IMR-90 (cell line): ENCODE data around the gene FIBIN. TPM values are rescaled to one million over a fixed set of nuclear protein-coding genes. Genes with fewer than 3 reads are reported as not detected.

ENCODE experiments used
- ATAC-seq: fragments of 200-7000 bp; cut with Tn5 transposase; 2 replicates; pipeline ENCODE4 v1.9.1; 2020; ENCODE audit warnings: low read depth, mild to moderate bottlenecking, moderate library complexity
- BruUV-seq: library from RNA; stranded (reverse); fragments of 400-500 nt; replicated peaks from 2 replicates; lab custom pipeline; 2021; lab: Mats Ljungman, UMichigan
- CTCF ChIA-PET: fragments of 300-600 bp; formaldehyde crosslinking; extraction: SDS; loops from one replicate; lab custom pipeline; 2021; ENCODE audit warnings: antibody characterized with exemption; lab: Yijun Ruan, JAX
- POLR2A ChIA-PET: fragments of 300-600 bp; sonication (Branson Sonifier 250); formaldehyde crosslinking; loops from one replicate; lab custom pipeline; 2022; ENCODE audit warnings: antibody characterized with exemption; ENCODE audit not compliant: unreplicated experiment; lab: Charles Lee
- DNase-seq: peaks from one replicate; pipeline ENCODE4 v3.0.0; 2013
- H2AFZ ChIP-seq: replicated peaks from 2 replicates; pipeline ENCODE3; 2013; ENCODE audit warnings: low read length, mild to moderate bottlenecking; ENCODE audit not compliant: poor library complexity
- H2AK5ac ChIP-seq: 2 replicates; pipeline ENCODE4 v1.6.1; 2013; ENCODE audit warnings: low read depth, low read length, inconsistent platforms
- H2AK9ac ChIP-seq: replicated peaks from 2 replicates; pipeline ENCODE3; 2013; ENCODE audit warnings: mild to moderate bottlenecking, low read depth, low read length, moderate library complexity; ENCODE audit not compliant: poor library complexity
- H2BK120ac ChIP-seq: 2 replicates; pipeline ENCODE4 v1.6.1; 2013; ENCODE audit warnings: low read depth, low read length, inconsistent platforms
- H2BK15ac ChIP-seq: 3 replicates; pipeline ENCODE4 v1.6.1; 2013; ENCODE audit warnings: low read depth, low read length, inconsistent platforms
- H2BK20ac ChIP-seq: 2 replicates; pipeline ENCODE4 v1.6.1; 2013; ENCODE audit warnings: low read depth, mild to moderate bottlenecking, inconsistent platforms, low read length, moderate library complexity
- H2BK5ac ChIP-seq: 2 replicates; pipeline ENCODE4 v1.6.1; 2013; ENCODE audit warnings: mild to moderate bottlenecking, low read depth, low read length, inconsistent platforms; ENCODE audit not compliant: poor library complexity, severe bottlenecking
- H3K14ac ChIP-seq: replicated peaks from 2 replicates; pipeline ENCODE4 v1.6.1; 2013; ENCODE audit warnings: low read depth, low read length, inconsistent platforms
- H3K18ac ChIP-seq: 2 replicates; pipeline ENCODE4 v1.6.1; 2013; ENCODE audit warnings: low read depth, low read length, control low read depth
- H3K23ac ChIP-seq: 2 replicates; pipeline ENCODE4 v1.6.1; 2013; ENCODE audit warnings: low read depth, low read length, inconsistent platforms
- H3K27ac ChIP-seq: 2 replicates; pipeline ENCODE4 v1.5.1; 2013; ENCODE audit warnings: mild to moderate bottlenecking, control low read depth, low read length; ENCODE audit not compliant: insufficient read depth
- H3K27me3 ChIP-seq: 2 replicates; pipeline ENCODE4 v1.6.1; 2013; ENCODE audit warnings: low read length; ENCODE audit not compliant: control insufficient read depth, insufficient read depth
- H3K36me3 ChIP-seq: 2 replicates; pipeline ENCODE4 v1.6.1; 2013; ENCODE audit warnings: low read length, mixed read lengths; ENCODE audit not compliant: control insufficient read depth, insufficient read depth
- H3K4ac ChIP-seq: 2 replicates; pipeline ENCODE4 v1.6.1; 2013; ENCODE audit warnings: low read depth, low read length, inconsistent platforms
- H3K4me1 ChIP-seq: 2 replicates; pipeline ENCODE4 v1.6.1; 2013; ENCODE audit warnings: low read length, mixed read lengths; ENCODE audit not compliant: control insufficient read depth, insufficient read depth
- H3K4me2 ChIP-seq: 2 replicates; pipeline ENCODE4 v1.6.1; 2013; ENCODE audit warnings: low read depth, mild to moderate bottlenecking, control low read depth, low read length, moderate library complexity
- H3K4me3 ChIP-seq: 2 replicates; pipeline ENCODE4 v1.5.1; 2013; ENCODE audit warnings: low read depth, mild to moderate bottlenecking, control low read depth, low read length, moderate library complexity; ENCODE audit not compliant: insufficient read depth
- H3K56ac ChIP-seq: 2 replicates; pipeline ENCODE4 v1.6.1; 2013; ENCODE audit warnings: low read length, inconsistent platforms; ENCODE audit not compliant: insufficient read depth; ENCODE audit errors: extremely low read depth
- H3K79me1 ChIP-seq, 2 experiments: 2 replicates each; pipeline ENCODE4 v1.6.1; 2013; ENCODE audit warnings: low read length in 2 of 2, inconsistent platforms in 1 of 2, low read depth in 1 of 2
- H3K9ac ChIP-seq: 2 replicates; pipeline ENCODE4 v1.6.1; 2013; ENCODE audit warnings: low read depth, low read length, control low read depth
- H3K9me1 ChIP-seq: 2 replicates; pipeline ENCODE4 v1.6.1; 2013; ENCODE audit warnings: low read length, inconsistent platforms; ENCODE audit not compliant: insufficient read depth
- H3K9me3 ChIP-seq: 2 replicates; pipeline ENCODE4 v1.6.1; 2013; ENCODE audit warnings: low read length; ENCODE audit not compliant: control insufficient read depth, insufficient read depth
- H4K20me1 ChIP-seq: 2 replicates; pipeline ENCODE4 v1.6.1; 2013; ENCODE audit warnings: low read length, inconsistent platforms; ENCODE audit not compliant: insufficient read depth
- H4K5ac ChIP-seq: 2 replicates; pipeline ENCODE4 v1.6.1; 2013; ENCODE audit warnings: mild to moderate bottlenecking, low read depth, low read length, control low read depth
- H4K8ac ChIP-seq, 2 experiments: 2 replicates each; pipeline ENCODE4 v1.6.1; 2013; ENCODE audit warnings: low read depth in 2 of 2, low read length in 2 of 2, control low read depth in 1 of 2, inconsistent platforms in 1 of 2
- H4K91ac ChIP-seq: 2 replicates; pipeline ENCODE4 v1.6.1; 2013; ENCODE audit warnings: low read depth, low read length, inconsistent platforms; ENCODE audit not compliant: insufficient read depth
- BHLHE40 ChIP-seq: fragments of 150-350 bp; IDR thresholded peaks from 2 replicates; pipeline ENCODE4 v1.6.1; 2016; ENCODE audit warnings: mild to moderate bottlenecking, low read depth, low read length
- CEBPB ChIP-seq: IDR thresholded peaks from 2 replicates; pipeline ENCODE4 v1.6.1; 2012; ENCODE audit warnings: low read depth, low read length, improper control_type of control experiment
- CHD1 ChIP-seq: IDR thresholded peaks from 2 replicates; pipeline ENCODE4 v1.6.1; 2012; ENCODE audit warnings: low read depth, low read length, improper control_type of control experiment
- ELK1 ChIP-seq: fragments of 150-350 bp; IDR thresholded peaks from 2 replicates; pipeline ENCODE4 v1.6.1; 2016; ENCODE audit warnings: low read depth, mild to moderate bottlenecking, low read length, moderate library complexity, borderline replicate concordance
- FOS ChIP-seq: fragments of 150-350 bp; IDR thresholded peaks from 2 replicates; pipeline ENCODE4 v1.6.1; 2016; ENCODE audit warnings: low read depth, low read length
- MAFK ChIP-seq: IDR thresholded peaks from 2 replicates; pipeline ENCODE4 v1.6.1; 2012; ENCODE audit warnings: low read depth, low read length, improper control_type of control experiment
- MAZ ChIP-seq: IDR thresholded peaks from 2 replicates; pipeline ENCODE4 v1.6.1; 2012; ENCODE audit warnings: low read depth, mild to moderate bottlenecking, low read length, improper control_type of control experiment, moderate library complexity, borderline replicate concordance
- MXI1 ChIP-seq: IDR thresholded peaks from 2 replicates; pipeline ENCODE4 v1.6.1; 2012; ENCODE audit warnings: low read depth, mild to moderate bottlenecking, low read length, moderate library complexity, borderline replicate concordance
- NFE2L2 ChIP-seq: fragments of 150-350 bp; IDR thresholded peaks from 2 replicates; pipeline ENCODE4 v1.6.1; 2016; ENCODE audit warnings: low read depth, mild to moderate bottlenecking, low read length
- POLR2A ChIP-seq: IDR thresholded peaks from 2 replicates; pipeline ENCODE4 v1.6.1; 2012; ENCODE audit warnings: mild to moderate bottlenecking, low read depth, low read length
- RAD21 ChIP-seq: IDR thresholded peaks from 2 replicates; pipeline ENCODE4 v1.6.1; 2012; ENCODE audit warnings: low read length, improper control_type of control experiment
- RCOR1 ChIP-seq: IDR thresholded peaks from 2 replicates; pipeline ENCODE4 v1.6.1; 2012; ENCODE audit warnings: mild to moderate bottlenecking, low read length, improper control_type of control experiment; ENCODE audit not compliant: insufficient replicate concordance
- RFX5 ChIP-seq: IDR thresholded peaks from 2 replicates; pipeline ENCODE4 v1.8.0; 2012; ENCODE audit warnings: low read depth, mild to moderate bottlenecking, low read length, moderate library complexity
- SMC3 ChIP-seq: fragments of 150-350 bp; IDR thresholded peaks from 2 replicates; pipeline ENCODE4 v1.6.1; 2016; ENCODE audit warnings: low read depth, mild to moderate bottlenecking, antibody characterized with exemption, low read length, moderate library complexity
- WGBS, 2 experiments: methylation state at CpG; one replicate each; pipeline versions ENCODE4 v1.1.5 to v1.1.7; 2013; ENCODE audit warnings: missing lambda C conversion rate in 2 of 2; ENCODE audit not compliant: insufficient read length in 1 of 2; ENCODE audit errors: extremely low coverage in 2 of 2; 5-methylcytosine and 5-hydroxymethylcytosine counted together
- dilution Hi-C: fragments of 300-500 bp; cut with HindIII; formaldehyde crosslinking; loops from one replicate; pipeline ENCODE4 v1.14.3; 2018; ENCODE audit warnings: low sequenced_read_pairs; ENCODE audit not compliant: unreplicated experiment
- in situ Hi-C: fragments of 300-500 bp; cut with MboI; formaldehyde crosslinking; loops from 3 replicates; pipeline ENCODE4 v1.14.3; 2019; ENCODE audit warnings: low sequenced_read_pairs, inconsistent platforms, mixed read lengths
- intact Hi-C: fragments of 100-400 bp; cut with micrococcal nuclease; formaldehyde crosslinking; loops from 2 replicates; pipeline ENCODE4 v1.10.0; 2022
- polyA plus RNA-seq, 3 experiments: library from polyadenylated mRNA; depleted of rRNA; stranded (reverse); fragments of >200 nt; gene quantifications; 2 replicates each; pipeline ENCODE4 v1.2.3, GENCODE V29; 2012; ENCODE audit warnings: low replicate concordance in 1 of 3
- total RNA-seq: library from RNA; depleted of rRNA; stranded (reverse); fragments of >200 nt; gene quantifications from 2 replicates; pipeline ENCODE4 v1.2.3, GENCODE V29; 2012
- TF ChIP-seq, protein P1 (sequence below): fragments of 150-350 bp; IDR thresholded peaks from 2 replicates; pipeline ENCODE4 v1.6.1; 2017; ENCODE audit warnings: mild to moderate bottlenecking, antibody characterized with exemption, low read length, low read depth
- TF ChIP-seq, protein P2 (sequence below): conservative IDR thresholded peaks from 2 replicates; pipeline ENCODE4 v1.5.1; 2012; ENCODE audit warnings: mild to moderate bottlenecking, low read depth, low read length, improper control_type of control experiment

The FIBIN gene
- total and polyA plus RNA-seq, 2 of the 4 experiments (the other 2 are of a cell fraction) = 5.7 to 6.1 TPM

DNA sequence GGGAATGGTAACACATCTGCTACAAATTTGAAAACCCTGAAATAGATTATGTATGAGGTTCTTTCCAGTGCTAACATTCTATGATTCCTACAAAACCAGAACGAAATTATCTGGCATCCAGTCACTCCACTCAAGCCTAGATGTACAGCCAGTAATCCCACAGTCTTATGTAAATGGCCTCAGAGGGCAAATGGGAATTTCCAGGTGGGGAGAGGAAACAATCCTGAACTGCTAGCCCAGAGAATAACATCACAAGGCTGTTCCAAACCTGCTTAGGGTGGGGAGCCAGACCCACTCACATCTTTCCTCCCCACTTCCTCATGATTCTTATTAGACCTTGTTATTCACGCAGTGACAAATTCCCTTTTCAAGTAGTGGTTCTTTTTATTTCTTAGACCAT, 3.5 kb downstream of the FIBIN start:
- Histone ChIP-seq H2AFZ (no peak overlapping the region), H3K27me3 (no peaks in the 10 kb centered on the region), H3K4me1 (peaks cover 6% of the 10 kb centered on the region), H4K8ac (no peak overlapping the region), H3K23ac (no peak overlapping the region), H3K14ac (no peak overlapping the region), H3K79me1 (peaks cover 3 to 8% of the 10 kb centered on the region in 2 experiments; a peak in 3 of 4 replicates), H2BK5ac (no peak overlapping the region), H3K18ac (no peak overlapping the region; the same call in 1 of the 2 replicates), H3K56ac (no peak overlapping the region), H3K27ac (no peak overlapping the region), H4K20me1 (no peaks in the 10 kb centered on the region), H3K9me3 (no peaks in the 10 kb centered on the region), H3K4ac (0 out of 2 replicates have a peak overlapping the region, but pooled peaks have one; percentile 15), H3K4me2 (no peak overlapping the region; the same call in 1 of the 2 replicates), H4K91ac (no peak overlapping the region), H2BK15ac (no peak overlapping the region), H2AK5ac (no peak overlapping the region), H4K5ac (no peak overlapping the region; the same call in 1 of the 2 replicates), H2BK20ac (no peak overlapping the region), H3K9me1 (no peaks in the 10 kb centered on the region; the same call in 1 of the 2 replicates), H3K4me3 (no peak overlapping the region), H3K36me3 (no peaks in the 10 kb centered on the region), H2AK9ac (no peak overlapping the region), H2BK120ac (no peak overlapping the region), H3K9ac (no peak overlapping the region)
- no CpG with 5 or more reads among the region's 2 CpGs for whole genome bisulfite sequencing, 2 experiments
- dilution Hi-C loops = no loop called here
- ATAC-seq (no peak), DNase-seq (no peak)
- intact Hi-C loops = no loop called here
- ChIA-PET POLR2A (no interaction called here), CTCF (no interaction called here)
- TF ChIP-seq RAD21 (no peak), MAFK (no peak), MXI1 (no peak), SMC3 (no peak), ELK1 (no peak), CEBPB (no peak), BHLHE40 (no peak), POLR2A (no peak), MAZ (no peak), RCOR1 (no peak), NFE2L2 (no peak), CHD1 (no peak), RFX5 (no peak), FOS (no peak)
- TF ChIP-seq, protein P1, sequence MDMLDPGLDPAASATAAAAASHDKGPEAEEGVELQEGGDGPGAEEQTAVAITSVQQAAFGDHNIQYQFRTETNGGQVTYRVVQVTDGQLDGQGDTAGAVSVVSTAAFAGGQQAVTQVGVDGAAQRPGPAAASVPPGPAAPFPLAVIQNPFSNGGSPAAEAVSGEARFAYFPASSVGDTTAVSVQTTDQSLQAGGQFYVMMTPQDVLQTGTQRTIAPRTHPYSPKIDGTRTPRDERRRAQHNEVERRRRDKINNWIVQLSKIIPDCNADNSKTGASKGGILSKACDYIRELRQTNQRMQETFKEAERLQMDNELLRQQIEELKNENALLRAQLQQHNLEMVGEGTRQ = no peak
- TF ChIP-seq, protein P2, sequence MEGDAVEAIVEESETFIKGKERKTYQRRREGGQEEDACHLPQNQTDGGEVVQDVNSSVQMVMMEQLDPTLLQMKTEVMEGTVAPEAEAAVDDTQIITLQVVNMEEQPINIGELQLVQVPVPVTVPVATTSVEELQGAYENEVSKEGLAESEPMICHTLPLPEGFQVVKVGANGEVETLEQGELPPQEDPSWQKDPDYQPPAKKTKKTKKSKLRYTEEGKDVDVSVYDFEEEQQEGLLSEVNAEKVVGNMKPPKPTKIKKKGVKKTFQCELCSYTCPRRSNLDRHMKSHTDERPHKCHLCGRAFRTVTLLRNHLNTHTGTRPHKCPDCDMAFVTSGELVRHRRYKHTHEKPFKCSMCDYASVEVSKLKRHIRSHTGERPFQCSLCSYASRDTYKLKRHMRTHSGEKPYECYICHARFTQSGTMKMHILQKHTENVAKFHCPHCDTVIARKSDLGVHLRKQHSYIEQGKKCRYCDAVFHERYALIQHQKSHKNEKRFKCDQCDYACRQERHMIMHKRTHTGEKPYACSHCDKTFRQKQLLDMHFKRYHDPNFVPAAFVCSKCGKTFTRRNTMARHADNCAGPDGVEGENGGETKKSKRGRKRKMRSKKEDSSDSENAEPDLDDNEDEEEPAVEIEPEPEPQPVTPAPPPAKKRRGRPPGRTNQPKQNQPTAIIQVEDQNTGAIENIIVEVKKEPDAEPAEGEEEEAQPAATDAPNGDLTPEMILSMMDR = no peak
- no TSS peak for BruUV-seq
- in situ Hi-C loops = no loop called here
